ENCODE results near the gene ATP8B4.

Gene ATP8B4

GRCh38 chr15:50059883-50060282 is 59.1 kb downstream of the ATP8B4 start:
- DNase-seq = no peak

- no peak for DNase-seq
Measured at GRCh38 chr15:50059203-50059772, 59.7 kb downstream of the ATP8B4 start.

- DNase-seq = peak; percentile 87
Measured at GRCh38 chr15:50057905-50058639, 61.0 kb downstream of the ATP8B4 start.

- no peak for DNase-seq
Measured at GRCh38 chr15:50057196-50057595, 61.8 kb downstream of the ATP8B4 start.

GRCh38 chr15:50055750-50056157 is 63.3 kb downstream of the ATP8B4 start:
- no peak for DNase-seq

- no peak for DNase-seq
Measured at GRCh38 chr15:50055332-50055731, 63.7 kb downstream of the ATP8B4 start.

GRCh38 chr15:50053055-50053856 is 65.8 kb downstream of the ATP8B4 start:
- no peak for DNase-seq

- DNase-seq = peak; percentile 52
Measured at GRCh38 chr15:50051811-50052419, 67.1 kb downstream of the ATP8B4 start.

- no peak for DNase-seq
Measured at GRCh38 chr15:50050986-50051743, 67.9 kb downstream of the ATP8B4 start.

- DNase-seq = no peak
Measured at GRCh38 chr15:50049871-50050270, 69.2 kb downstream of the ATP8B4 start.

GRCh38 chr15:50046867-50047266 is 72.2 kb downstream of the ATP8B4 start:
- no peak for DNase-seq

- no peak for DNase-seq
Measured at GRCh38 chr15:50046159-50046558, 72.9 kb downstream of the ATP8B4 start.

GRCh38 chr15:50044904-50045303 is 74.1 kb downstream of the ATP8B4 start:
- no peak for DNase-seq

- DNase-seq = no peak
Measured at GRCh38 chr15:50044406-50044805, 74.6 kb downstream of the ATP8B4 start.

- DNase-seq = no peak
Measured at GRCh38 chr15:50042775-50043174, 76.3 kb downstream of the ATP8B4 start.

GRCh38 chr15:50030456-50030855 is 88.6 kb downstream of the ATP8B4 start:
- DNase-seq = no peak

GRCh38 chr15:50028326-50028725 is 90.7 kb downstream of the ATP8B4 start:
- DNase-seq = no peak

GRCh38 chr15:50024281-50024680 is 94.8 kb downstream of the ATP8B4 start:
- DNase-seq = no peak

GRCh38 chr15:50018491-50018890 is 100.5 kb downstream of the ATP8B4 start:
- DNase-seq = no peak

GRCh38 chr15:50017522-50017921 is 101.5 kb downstream of the ATP8B4 start:
- DNase-seq = no peak

- no peak for DNase-seq
Measured at GRCh38 chr15:50016951-50017350, 102.1 kb downstream of the ATP8B4 start.

- no peak for DNase-seq
Measured at GRCh38 chr15:50012790-50013189, 106.2 kb downstream of the ATP8B4 start.

- DNase-seq = no peak
Measured at GRCh38 chr15:50009634-50010033, 109.4 kb downstream of the ATP8B4 start.
